HEK293 (cell line): Measurements from ENCODE around the gene CEMP1.

ENCODE experiments used
- EGR2 ChIP-seq: fragments of 450-650 bp; formaldehyde crosslinking; IDR thresholded peaks from 2 replicates; pipeline ENCODE4 v1.5.1; 2016; ENCODE audit warnings: low read depth, missing biosample characterization, missing genetic modification characterization
- ZNF416 ChIP-seq: fragments of 450-650 bp; formaldehyde crosslinking; IDR thresholded peaks from 2 replicates; pipeline ENCODE4 v1.5.1; 2016; ENCODE audit warnings: missing biosample characterization, missing genetic modification characterization
- TF ChIP-seq, protein P1 (sequence below): fragments of 450-650 bp; formaldehyde crosslinking; IDR thresholded peaks from 2 replicates; pipeline ENCODE4 v1.5.1; 2016; ENCODE audit warnings: missing biosample characterization, missing genetic modification characterization
- TF ChIP-seq, protein P2 (sequence below): fragments of 450-650 bp; formaldehyde crosslinking; IDR thresholded peaks from 2 replicates; pipeline ENCODE4 v1.5.1; 2016; ENCODE audit warnings: missing biosample characterization, missing genetic modification characterization, borderline replicate concordance
- TF ChIP-seq, protein P3 (sequence below): fragments of 450-650 bp; formaldehyde crosslinking; IDR thresholded peaks from 2 replicates; pipeline ENCODE4 v1.5.1; 2017; ENCODE audit warnings: missing biosample characterization, mild to moderate bottlenecking, missing genetic modification characterization, moderate library complexity

DNA sequence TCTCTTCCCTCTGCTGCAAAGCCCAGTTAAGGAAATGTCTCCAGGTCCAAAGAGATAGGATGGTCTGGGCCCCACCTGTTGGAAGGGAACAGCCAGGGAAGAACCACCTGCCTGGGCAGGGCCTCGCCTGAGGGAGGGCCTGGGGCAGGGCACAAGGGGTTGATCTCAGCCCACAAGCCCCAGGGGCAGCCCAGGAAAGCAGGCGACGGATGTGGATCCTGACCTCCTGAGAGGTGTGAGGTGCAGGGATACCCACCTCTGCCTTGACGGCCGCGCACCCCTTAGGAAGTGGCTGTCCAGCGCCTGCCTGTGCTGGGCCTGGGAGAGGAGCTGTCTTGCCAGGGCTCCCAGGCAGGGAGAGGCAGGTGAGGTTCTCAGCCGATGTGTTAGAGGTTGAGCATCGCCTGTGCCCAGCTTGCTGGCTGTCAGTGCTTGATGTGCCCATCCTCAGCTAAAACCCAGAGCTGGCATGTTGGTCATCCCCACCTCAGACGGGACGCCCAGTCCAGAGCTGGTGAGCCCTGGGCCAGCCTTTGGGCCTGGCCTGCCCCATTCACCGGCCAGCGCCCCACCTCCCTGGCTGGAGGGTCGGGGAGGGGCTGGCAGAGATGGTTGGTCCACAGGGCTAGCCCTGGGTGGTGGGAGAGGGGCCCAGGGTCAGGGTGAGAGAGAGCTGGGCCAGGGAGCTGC lies 434 bp downstream of the CEMP1 start:
- TF ChIP-seq, protein P1, sequence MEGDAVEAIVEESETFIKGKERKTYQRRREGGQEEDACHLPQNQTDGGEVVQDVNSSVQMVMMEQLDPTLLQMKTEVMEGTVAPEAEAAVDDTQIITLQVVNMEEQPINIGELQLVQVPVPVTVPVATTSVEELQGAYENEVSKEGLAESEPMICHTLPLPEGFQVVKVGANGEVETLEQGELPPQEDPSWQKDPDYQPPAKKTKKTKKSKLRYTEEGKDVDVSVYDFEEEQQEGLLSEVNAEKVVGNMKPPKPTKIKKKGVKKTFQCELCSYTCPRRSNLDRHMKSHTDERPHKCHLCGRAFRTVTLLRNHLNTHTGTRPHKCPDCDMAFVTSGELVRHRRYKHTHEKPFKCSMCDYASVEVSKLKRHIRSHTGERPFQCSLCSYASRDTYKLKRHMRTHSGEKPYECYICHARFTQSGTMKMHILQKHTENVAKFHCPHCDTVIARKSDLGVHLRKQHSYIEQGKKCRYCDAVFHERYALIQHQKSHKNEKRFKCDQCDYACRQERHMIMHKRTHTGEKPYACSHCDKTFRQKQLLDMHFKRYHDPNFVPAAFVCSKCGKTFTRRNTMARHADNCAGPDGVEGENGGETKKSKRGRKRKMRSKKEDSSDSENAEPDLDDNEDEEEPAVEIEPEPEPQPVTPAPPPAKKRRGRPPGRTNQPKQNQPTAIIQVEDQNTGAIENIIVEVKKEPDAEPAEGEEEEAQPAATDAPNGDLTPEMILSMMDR: no peak
- no peak for TF ChIP-seq ZNF416 (tag by site-specific recombination)
- TF ChIP-seq, protein P2, sequence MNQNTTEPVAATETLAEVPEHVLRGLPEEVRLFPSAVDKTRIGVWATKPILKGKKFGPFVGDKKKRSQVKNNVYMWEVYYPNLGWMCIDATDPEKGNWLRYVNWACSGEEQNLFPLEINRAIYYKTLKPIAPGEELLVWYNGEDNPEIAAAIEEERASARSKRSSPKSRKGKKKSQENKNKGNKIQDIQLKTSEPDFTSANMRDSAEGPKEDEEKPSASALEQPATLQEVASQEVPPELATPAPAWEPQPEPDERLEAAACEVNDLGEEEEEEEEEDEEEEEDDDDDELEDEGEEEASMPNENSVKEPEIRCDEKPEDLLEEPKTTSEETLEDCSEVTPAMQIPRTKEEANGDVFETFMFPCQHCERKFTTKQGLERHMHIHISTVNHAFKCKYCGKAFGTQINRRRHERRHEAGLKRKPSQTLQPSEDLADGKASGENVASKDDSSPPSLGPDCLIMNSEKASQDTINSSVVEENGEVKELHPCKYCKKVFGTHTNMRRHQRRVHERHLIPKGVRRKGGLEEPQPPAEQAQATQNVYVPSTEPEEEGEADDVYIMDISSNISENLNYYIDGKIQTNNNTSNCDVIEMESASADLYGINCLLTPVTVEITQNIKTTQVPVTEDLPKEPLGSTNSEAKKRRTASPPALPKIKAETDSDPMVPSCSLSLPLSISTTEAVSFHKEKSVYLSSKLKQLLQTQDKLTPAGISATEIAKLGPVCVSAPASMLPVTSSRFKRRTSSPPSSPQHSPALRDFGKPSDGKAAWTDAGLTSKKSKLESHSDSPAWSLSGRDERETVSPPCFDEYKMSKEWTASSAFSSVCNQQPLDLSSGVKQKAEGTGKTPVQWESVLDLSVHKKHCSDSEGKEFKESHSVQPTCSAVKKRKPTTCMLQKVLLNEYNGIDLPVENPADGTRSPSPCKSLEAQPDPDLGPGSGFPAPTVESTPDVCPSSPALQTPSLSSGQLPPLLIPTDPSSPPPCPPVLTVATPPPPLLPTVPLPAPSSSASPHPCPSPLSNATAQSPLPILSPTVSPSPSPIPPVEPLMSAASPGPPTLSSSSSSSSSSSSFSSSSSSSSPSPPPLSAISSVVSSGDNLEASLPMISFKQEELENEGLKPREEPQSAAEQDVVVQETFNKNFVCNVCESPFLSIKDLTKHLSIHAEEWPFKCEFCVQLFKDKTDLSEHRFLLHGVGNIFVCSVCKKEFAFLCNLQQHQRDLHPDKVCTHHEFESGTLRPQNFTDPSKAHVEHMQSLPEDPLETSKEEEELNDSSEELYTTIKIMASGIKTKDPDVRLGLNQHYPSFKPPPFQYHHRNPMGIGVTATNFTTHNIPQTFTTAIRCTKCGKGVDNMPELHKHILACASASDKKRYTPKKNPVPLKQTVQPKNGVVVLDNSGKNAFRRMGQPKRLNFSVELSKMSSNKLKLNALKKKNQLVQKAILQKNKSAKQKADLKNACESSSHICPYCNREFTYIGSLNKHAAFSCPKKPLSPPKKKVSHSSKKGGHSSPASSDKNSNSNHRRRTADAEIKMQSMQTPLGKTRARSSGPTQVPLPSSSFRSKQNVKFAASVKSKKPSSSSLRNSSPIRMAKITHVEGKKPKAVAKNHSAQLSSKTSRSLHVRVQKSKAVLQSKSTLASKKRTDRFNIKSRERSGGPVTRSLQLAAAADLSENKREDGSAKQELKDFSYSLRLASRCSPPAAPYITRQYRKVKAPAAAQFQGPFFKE (tag by site-specific recombination): no peak
- no peak for TF ChIP-seq EGR2 (tag by site-specific recombination)
- TF ChIP-seq, protein P3, sequence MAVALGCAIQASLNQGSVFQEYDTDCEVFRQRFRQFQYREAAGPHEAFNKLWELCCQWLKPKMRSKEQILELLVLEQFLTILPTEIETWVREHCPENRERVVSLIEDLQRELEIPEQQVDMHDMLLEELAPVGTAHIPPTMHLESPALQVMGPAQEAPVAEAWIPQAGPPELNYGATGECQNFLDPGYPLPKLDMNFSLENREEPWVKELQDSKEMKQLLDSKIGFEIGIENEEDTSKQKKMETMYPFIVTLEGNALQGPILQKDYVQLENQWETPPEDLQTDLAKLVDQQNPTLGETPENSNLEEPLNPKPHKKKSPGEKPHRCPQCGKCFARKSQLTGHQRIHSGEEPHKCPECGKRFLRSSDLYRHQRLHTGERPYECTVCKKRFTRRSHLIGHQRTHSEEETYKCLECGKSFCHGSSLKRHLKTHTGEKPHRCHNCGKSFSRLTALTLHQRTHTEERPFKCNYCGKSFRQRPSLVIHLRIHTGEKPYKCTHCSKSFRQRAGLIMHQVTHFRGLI: no peak
